Measurements from ENCODE around the gene ARNT2.

- TF ChIP-seq EZH2phosphoT487 (IDR thresholded peaks at IDR 0.05; ENCODE audit: low read depth, severe bottlenecking, unreplicated experiment) (no peak), CTCF (IDR thresholded peaks at IDR 0.05; ENCODE audit: poor library complexity) (no peak), EZH2 (IDR thresholded peaks at IDR 0.05; ENCODE audit: borderline replicate concordance) (no peak)
Observed at GRCh38 chr15:80396096-80396495, 8.1 kb upstream of the ARNT2 start.

Measured in hepatocyte (in vitro differentiated cells).